HG03159 (cell line): Measurements from ENCODE around the gene LY86.

Source experiments
- ATAC-seq: cut with Tn5 transposase; IDR thresholded peaks from one replicate; pipeline ENCODE4 v1.9.1; 2021; ENCODE audit warnings: mild to moderate bottlenecking, moderate library complexity; ENCODE audit not compliant: unreplicated experiment

LY86 gene

DNA sequence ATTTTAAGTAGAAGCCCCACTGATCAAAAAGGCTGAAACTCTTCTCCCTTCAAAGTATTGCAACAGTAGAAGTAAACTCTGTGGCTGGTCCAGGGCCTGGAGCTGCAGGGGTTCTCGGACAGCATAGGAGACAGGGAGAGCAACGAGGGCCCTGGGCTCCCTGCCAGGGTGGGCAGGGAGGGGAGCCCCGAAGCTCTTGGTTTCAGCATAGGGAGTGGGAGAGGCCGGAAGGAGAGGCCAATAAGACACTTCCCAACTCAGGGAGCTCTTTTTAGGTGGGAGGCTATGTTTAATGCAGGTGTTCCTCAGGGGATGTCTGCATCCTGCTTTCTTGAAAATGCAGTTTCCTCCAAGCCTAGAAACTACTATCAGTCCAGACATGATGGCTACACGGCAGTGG is 91.1 kb downstream of the LY86 start:
- ATAC-seq: no peak

GRCh38 chr6:6680526-6680925 is 92.0 kb downstream of the LY86 start:
- ATAC-seq: no peak

DNA sequence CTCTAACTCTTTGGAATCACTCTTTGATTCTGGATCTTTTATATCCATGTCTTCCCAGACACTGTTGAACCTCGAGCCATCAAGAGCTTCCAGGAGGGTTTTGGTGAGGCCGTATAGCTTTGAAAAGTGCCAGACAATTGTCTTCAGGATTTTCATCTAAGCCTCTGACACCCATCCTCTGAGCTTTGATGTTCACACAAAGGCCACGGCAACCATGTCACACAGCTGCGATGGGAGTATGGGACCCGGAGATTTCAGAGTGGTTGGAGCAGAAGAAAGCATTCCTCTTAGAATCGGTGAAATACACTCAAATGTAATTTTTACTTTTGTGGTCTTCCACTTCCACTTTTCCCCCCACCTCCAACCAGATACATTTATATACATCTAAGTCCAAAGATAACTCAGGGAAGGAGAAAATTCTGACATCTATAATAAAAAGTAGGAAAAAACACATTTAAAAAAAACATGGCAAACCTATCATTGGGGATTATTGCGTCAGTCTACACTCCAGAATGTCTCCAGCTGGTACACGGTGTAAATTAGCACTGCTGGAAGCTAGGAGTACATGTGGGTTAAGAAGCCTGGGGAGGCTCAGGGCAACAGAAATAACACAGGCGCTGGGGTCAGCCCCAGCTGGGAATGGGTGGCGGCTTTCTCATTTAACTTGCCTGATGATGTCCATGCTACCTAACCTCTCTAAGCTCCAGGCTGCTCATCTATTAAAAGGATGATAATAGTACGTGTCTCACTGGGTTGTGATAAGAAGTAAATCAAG is 92.7 kb downstream of the LY86 start:
- ATAC-seq: no peak

GRCh38 chr6:6682225-6682624 is 93.7 kb downstream of the LY86 start:
- no peak for ATAC-seq

DNA sequence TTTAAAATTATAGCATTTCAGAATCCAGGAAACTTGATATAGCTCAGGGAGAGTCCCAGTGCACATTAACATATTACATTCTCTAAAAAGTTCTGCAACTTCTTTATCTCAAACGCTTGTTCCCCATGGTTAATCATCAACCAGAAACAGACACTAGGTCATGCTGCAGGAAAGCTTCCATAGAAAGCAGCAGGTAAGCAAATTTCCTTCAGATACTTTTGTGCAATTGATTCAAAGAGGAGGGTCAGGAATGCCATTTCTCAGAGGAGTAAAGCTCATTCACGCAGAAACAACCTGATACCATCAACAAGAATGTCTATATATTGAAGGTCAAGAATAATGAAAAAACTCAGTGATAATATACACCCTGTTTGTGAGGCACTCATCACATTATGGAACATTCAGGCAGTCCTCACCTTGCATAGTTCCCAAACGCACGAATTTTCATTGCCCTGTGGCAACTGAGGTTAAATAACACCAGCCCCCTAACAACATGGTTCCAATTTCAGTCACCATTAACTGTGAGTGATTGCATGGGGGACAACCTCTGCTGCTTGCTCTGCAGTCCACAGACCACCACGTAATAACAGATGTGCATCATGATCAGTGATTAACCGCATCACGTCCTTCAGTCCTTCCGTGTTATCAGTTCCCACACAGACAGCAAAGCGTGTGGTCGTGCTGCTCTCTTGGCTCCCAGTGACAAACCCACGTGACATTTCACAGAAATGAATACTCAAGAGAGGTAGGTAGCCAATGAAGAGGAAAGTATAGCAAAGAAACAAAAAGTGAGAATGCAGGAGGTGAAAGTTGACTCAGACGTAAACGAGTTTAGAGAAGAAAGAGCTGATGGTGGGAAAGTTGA is 95.7 kb downstream of the LY86 start:
- peak; percentile 82 for ATAC-seq

- ATAC-seq: no peak
These were observed 96.9 kb downstream of the LY86 start for GRCh38 chr6:6685249-6686040.

- no peak for ATAC-seq
These were observed 97.7 kb downstream of the LY86 start for GRCh38 chr6:6686176-6686575.

- no peak for ATAC-seq
These were observed 98.5 kb downstream of the LY86 start for GRCh38 chr6:6686748-6687601.

DNA sequence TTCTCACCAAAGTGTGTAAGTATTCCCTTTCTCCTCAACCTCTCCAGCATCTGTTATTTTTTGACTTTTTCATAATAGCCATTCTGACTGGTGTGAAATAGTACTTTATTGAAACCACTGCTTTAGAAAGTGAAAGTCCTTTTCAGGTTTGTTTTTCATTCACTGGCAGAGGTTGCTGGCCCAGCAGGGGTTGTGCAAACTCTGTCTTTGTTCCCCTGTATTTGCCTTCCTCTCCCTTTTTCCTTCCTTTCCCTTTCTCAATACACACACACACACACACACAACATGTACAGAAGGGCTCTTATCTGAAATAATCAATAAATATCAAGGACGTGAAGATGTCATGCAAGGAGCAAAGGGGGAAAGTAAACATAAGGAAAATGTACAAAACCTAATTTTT is 99.8 kb downstream of the LY86 start:
- no peak for ATAC-seq

DNA sequence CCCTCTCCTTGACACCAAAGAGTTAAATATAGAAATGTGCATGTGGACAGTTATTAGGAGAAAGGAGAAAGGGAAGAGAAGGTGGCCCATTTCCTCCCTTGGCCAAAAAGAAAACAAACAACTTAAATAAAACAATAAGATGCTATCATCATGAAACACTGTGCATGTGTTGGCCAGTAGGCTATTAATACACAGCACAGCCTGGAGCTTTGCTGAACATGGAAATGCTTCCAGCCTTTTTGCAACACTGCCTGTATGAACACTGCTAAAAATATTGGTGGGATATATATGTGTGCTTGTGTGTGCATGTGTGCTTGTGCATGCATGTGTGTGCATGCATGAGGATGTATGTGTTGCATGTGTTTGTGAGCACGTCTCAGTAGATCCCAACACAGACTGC is 100.4 kb downstream of the LY86 start:
- ATAC-seq: no peak

GRCh38 chr6:6689400-6690143 is 101.1 kb downstream of the LY86 start:
- no peak for ATAC-seq

- ATAC-seq: no peak
These were observed 101.6 kb downstream of the LY86 start for GRCh38 chr6:6690144-6690483.

DNA sequence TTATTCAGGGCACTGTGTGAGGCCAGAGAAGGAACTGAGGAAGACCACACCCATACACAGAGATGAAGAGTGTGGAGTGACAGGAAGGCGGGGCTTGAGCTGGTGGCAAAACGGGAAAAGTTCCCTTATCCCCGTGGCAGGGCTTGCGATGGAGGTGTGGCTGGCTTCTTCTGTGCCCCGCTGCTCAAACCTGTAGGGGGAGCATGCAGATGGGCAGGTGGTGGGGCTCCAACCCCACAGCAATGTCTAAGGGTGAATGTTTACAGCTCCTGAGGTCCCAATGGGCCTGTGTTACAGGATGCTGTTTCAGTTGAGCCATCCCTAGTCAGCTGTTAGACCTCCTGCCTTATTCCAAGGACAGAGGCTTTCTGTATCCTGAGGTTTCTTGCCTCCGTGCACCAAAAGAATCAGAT is 105.9 kb downstream of the LY86 start:
- ATAC-seq: no peak

DNA sequence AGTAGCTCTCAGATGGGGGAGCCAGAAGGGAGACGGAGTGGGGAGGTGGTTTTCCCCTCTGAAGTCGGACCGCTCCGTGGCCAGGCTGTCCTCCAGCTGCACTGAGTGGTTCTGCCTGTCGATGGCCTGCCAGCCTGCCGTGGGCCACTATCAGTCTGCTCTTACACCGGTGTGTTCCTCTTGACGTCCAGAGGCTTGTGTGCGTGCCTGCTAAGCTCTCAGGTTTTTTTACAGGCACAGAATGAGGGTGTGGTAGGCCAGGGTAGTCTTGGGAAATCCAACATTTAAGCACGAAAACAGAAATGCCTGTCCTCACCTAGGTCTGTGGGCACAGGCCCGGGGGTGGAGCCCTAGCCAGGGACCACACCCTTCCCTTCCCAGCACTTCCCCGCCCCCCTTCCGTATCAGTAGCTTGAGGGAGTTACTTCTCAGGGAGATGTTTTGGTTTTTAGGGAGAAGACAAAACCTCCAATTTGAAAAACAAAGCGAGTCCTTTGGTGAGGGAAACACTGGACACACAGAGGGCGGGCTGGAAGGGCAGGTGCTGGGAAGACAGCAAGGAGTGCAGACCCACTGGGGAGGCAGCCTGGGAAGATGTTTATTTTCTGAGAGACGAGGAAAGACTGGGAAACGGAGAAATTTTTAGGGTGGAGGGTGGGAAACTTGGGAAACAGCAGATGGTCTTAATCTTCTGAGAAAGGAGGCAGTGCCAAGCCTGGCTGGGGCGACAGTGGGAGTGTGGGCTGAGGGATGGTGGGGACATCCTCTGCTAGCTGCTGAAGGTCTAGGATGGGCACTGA is 106.5 kb downstream of the LY86 start:
- no peak for ATAC-seq

DNA sequence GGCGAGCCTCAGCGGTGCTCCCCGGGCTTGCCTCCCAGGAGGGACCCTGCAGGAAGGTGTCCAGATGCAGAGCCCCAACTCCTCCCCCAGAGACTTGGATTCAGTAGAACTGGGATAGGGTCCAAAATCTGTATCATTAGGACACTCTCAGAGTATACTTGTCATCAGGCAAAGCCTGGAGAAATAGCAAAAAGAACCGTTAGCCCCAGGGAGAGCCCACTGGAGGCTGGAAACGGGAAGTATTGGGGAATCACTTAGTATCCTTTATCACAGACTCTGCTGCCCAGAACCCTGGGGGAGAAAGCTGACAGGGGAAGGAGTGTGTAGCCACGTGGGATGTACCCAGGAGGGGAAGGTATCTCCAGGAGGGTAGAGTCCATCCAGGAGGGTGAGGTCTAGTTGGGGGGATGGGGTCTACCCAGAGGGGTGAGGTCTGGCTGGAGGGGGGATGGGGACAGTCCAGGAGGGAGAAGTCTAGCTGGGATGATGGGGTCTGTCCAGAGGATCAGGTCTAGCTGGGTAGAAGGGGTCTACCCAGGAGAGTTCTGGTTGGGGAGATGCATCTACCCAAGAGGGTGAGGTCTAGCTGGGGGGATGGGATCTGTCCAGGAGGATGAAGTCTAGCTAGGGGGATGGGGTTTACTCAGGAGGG is 107.2 kb downstream of the LY86 start:
- no peak for ATAC-seq

- ATAC-seq: no peak
These were observed 108.5 kb downstream of the LY86 start for GRCh38 chr6:6696867-6697531.

GRCh38 chr6:6697620-6698019 is 109.1 kb downstream of the LY86 start:
- ATAC-seq: no peak

GRCh38 chr6:6699741-6700367 is 111.3 kb downstream of the LY86 start:
- ATAC-seq: no peak
